HEK293T (cell line): Measurements from ENCODE around the gene GLT8D2.

ENCODE experiments used
- ARNT ChIP-seq: fragments of 450-650 bp; IDR thresholded peaks from 2 replicates; pipeline ENCODE4 v1.6.1; 2017; ENCODE audit warnings: mild to moderate bottlenecking
- BHLHE40 ChIP-seq: fragments of 450-650 bp; IDR thresholded peaks from 2 replicates; pipeline ENCODE4 v1.6.1; 2016; ENCODE audit warnings: mild to moderate bottlenecking, moderate library complexity, borderline replicate concordance
- CTBP1 ChIP-seq: fragments of 450-650 bp; IDR thresholded peaks from 2 replicates; pipeline ENCODE4 v1.6.1; 2016; ENCODE audit warnings: borderline replicate concordance
- ELF4 ChIP-seq: fragments of 450-650 bp; IDR thresholded peaks from 2 replicates; pipeline ENCODE4 v1.6.1; 2017; ENCODE audit warnings: antibody characterized with exemption
- FOXA1 ChIP-seq: fragments of 450-650 bp; IDR thresholded peaks from 2 replicates; pipeline ENCODE4 v1.6.1; 2016; ENCODE audit warnings: mild to moderate bottlenecking
- FOXK2 ChIP-seq: fragments of 450-650 bp; IDR thresholded peaks from 2 replicates; pipeline ENCODE4 v1.6.1; 2016; ENCODE audit warnings: mild to moderate bottlenecking
- FOXM1 ChIP-seq: fragments of 450-650 bp; IDR thresholded peaks from 2 replicates; pipeline ENCODE4 v1.6.1; 2017; ENCODE audit warnings: mild to moderate bottlenecking, borderline replicate concordance
- L3MBTL2 ChIP-seq: fragments of 450-650 bp; conservative IDR thresholded peaks from 2 replicates; pipeline ENCODE4 v1.6.1; 2016; ENCODE audit warnings: mild to moderate bottlenecking
- LEF1 ChIP-seq: fragments of 450-650 bp; IDR thresholded peaks from 2 replicates; pipeline ENCODE4 v1.6.1; 2017; ENCODE audit warnings: mild to moderate bottlenecking, borderline replicate concordance
- NFRKB ChIP-seq: fragments of 450-650 bp; IDR thresholded peaks from 2 replicates; pipeline ENCODE4 v1.6.1; 2016; ENCODE audit warnings: mild to moderate bottlenecking, moderate library complexity
- SP1 ChIP-seq: fragments of 450-650 bp; IDR thresholded peaks from 2 replicates; pipeline ENCODE4 v1.6.1; 2017
- SUZ12 ChIP-seq: fragments of 450-650 bp; IDR thresholded peaks from 2 replicates; pipeline ENCODE4 v1.6.1; 2016; ENCODE audit warnings: mild to moderate bottlenecking
- TARDBP ChIP-seq: fragments of 450-650 bp; IDR thresholded peaks from 2 replicates; pipeline ENCODE4 v1.6.1; 2016
- ZNF384 ChIP-seq: fragments of 450-650 bp; IDR thresholded peaks from 2 replicates; pipeline ENCODE4 v1.6.1; 2016

DNA sequence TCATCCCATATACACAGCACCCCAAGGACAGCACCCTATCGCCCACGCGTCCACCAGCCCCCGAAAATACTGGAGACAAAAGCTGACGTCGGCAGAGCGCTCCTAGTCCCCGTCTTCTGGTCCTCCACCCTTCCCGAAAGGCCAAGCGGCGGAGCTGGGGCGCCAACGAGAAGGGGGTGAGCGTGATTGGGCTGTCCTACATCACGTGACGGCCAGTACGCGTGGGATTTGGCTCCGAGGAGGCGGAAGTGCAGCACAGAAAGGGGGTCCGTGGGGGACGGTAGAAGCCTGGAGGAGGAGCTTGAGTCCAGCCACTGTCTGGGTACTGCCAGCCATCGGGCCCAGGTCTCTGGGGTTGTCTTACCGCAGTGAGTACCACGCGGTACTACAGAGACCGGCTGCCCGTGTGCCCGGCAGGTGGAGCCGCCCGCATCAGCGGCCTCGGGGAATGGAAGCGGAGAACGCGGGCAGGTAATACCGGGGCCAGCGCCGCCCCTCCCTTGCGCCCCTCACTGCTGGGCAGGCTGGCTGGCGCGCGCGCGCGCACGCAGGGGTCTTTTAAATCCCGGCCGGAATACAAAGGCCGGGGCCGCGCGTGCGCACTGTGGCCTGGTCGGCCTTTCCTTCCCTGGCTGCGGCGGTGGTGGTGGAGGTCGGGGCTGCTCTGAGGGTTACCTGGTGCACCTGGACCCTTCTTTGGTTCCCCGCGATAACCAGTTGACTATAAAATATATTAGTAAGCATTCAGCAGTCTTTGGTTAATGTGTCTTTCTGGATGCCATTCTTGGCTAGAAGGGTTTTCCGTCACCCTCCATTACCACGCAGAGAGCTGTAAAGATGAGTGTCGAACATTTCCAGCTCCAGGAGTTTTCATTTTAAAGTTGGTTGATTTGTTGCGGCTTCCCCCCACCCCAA, 84.1 kb downstream of the GLT8D2 start, which contains the start of gene TDG:
- TF ChIP-seq LEF1 (no peak; the same call in 1 of the 2 replicates), ARNT (no peak), L3MBTL2 (peak; percentile 91), CTBP1 (no peak), ELF4 (peak; percentile 88), FOXM1 (no peak), SP1 (no peak), FOXK2 (no peak), TARDBP (no peak), ZNF384 (no peak), BHLHE40 (no peak), SUZ12 (no peak), FOXA1 (no peak), NFRKB (no peak)
